ENCODE results near the gene MYCBPAP.
A peak's percentile ranks its signal among the peaks of the same experiment; 100 is the strongest.
"Not testable (repeated sequence)": the region's sequence is repeated elsewhere in the genome, so short reads cannot be mapped to it uniquely, and the experiment has no call there.

The MYCBPAP gene

DNA sequence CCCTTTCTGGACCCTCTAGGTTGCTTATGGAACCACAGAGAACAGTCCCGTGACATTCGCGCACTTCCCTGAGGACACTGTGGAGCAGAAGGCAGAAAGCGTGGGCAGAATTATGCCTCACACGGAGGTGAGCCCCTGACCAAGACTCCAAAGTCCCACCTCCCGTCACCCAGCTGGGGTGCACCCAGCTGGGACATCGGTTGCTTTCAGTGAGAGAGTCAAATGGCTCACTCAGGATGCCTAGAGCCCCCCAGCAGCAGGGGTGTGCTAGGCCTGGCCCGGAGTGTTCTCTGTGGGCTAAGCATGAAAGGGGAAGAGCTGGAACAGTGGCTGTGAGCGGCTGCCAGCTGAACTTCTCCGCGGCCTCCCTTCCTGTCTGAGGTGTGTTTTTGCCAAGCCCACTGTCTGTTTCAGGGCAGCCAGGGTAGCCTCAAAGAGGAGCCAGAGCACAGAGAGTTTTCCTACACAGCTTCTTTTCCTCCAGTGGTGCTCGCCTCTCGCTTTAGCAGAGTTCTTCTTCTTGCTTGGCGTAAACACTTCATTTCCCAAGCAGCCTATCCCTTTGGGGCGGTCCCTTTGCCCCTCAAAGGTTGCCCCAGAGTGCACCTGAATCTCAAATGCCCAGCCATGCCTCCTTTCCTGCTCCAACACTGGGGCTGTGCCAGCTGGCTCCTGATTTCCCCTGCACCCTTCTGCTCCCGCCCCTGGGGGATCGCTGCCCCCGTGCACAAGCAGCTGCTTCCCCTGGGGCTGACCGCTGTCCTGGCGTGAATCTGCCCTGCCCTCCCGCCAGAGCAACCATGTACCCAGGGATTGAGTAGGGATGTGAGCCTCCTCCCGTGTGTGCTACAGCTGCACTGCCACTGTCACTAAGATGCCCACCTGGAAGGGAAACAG, 37.0 kb upstream of the MYCBPAP start:
- DNase-seq = no peak

DNA sequence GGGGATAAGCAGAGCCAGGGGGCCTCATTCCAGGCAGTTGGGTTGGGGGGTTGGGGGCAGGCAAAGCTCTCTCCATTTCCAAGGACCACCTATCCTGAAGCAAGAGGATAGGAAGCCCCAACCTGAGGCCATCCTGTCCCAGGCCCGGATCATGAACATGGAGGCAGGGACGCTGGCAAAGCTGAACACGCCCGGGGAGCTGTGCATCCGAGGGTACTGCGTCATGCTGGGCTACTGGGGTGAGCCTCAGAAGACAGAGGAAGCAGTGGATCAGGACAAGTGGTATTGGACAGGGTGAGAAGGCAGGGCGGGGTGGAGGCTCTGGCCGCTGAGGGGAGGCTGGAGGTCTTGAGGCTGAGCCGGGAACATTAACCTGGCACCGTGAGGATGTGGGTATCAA, 36.0 kb upstream of the MYCBPAP start:
- DNase-seq = no peak

DNA sequence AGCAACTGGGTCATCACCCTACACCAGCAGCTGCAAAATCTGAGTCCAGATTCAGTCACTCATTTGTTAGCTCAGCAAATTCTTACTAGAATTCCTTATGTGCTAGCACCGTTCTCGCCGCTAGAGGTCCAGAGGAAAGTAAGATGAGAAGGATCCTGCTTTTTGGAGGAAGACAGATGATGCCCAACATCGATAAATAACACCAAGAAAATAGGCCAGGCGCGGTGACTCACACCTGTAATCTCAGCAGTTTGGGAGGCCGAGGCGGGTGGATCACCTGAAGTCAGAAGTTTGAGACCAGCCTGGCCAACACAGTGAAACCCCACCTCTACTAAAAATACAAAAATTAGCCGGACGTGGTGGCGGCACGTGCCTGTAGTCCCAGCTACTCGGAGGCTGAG, 35.5 kb upstream of the MYCBPAP start:
- DNase-seq = not testable (repeated sequence)

- DNase-seq = no peak
These were observed 34.3 kb upstream of the MYCBPAP start for GRCh38 chr17:50473901-50474300.

GRCh38 chr17:50474523-50474922, 33.7 kb upstream of the MYCBPAP start:
- DNase-seq = no peak

DNA sequence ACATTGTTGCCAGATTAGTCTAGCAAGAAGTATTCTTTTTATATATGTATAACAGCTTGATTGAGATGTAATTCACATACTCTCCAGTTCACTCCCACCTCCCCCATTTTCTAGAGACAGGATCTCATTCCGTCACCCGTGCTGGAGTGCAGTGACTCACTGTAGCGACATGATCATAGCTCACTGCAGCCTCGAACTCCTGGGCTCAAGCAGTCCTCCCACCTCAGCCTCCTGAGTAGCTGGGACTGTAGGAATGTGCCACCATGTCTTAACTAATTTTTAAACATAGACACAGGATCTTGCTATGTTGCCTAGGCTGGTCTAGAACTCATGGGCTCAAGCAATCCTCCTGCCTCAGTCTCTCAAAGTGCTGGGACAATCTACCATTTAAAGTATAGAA, 32.9 kb upstream of the MYCBPAP start:
- no peak for DNase-seq

GRCh38 chr17:50475775-50476544, 32.3 kb upstream of the MYCBPAP start:
- not testable (repeated sequence) for DNase-seq

DNA sequence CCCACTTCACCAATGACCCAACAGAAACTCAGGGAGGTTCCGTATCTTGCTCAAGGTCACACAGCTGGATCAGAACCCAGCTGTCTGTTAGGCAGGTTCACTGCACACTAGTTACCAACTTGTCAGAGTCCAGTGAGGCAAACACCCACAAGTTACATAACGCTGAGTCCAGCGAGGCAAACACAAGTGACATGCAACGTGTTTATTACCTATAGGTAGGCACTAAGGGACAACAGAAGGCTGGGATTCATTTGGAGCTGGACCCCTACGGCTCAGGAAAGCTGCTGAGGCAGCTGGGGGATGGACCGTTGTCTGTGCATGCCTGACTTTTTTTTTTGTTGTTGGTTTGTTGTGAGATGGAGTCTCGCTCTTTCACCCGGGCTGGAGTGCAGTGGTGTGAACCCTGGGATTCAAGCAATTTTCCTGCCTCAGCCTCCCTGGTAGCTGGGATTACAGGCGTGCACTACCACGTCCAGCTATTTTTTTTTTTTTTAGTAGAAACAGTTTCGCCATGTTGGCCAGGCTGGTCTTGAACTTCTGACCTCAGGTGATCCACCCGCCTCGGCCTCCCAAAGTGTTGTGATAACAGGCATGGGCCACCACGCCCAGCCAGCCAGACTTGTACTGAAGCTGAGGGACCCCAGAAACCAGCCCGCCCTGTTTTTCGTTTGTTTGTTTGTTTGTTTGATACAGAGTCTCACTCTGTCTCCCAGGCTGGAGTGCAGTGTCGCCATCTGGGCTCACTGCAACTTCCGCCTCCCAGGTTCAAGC, 31.5 kb upstream of the MYCBPAP start:
- no peak for DNase-seq

- DNase-seq = no peak
These were observed 30.3 kb upstream of the MYCBPAP start for GRCh38 chr17:50477976-50478375.

DNA sequence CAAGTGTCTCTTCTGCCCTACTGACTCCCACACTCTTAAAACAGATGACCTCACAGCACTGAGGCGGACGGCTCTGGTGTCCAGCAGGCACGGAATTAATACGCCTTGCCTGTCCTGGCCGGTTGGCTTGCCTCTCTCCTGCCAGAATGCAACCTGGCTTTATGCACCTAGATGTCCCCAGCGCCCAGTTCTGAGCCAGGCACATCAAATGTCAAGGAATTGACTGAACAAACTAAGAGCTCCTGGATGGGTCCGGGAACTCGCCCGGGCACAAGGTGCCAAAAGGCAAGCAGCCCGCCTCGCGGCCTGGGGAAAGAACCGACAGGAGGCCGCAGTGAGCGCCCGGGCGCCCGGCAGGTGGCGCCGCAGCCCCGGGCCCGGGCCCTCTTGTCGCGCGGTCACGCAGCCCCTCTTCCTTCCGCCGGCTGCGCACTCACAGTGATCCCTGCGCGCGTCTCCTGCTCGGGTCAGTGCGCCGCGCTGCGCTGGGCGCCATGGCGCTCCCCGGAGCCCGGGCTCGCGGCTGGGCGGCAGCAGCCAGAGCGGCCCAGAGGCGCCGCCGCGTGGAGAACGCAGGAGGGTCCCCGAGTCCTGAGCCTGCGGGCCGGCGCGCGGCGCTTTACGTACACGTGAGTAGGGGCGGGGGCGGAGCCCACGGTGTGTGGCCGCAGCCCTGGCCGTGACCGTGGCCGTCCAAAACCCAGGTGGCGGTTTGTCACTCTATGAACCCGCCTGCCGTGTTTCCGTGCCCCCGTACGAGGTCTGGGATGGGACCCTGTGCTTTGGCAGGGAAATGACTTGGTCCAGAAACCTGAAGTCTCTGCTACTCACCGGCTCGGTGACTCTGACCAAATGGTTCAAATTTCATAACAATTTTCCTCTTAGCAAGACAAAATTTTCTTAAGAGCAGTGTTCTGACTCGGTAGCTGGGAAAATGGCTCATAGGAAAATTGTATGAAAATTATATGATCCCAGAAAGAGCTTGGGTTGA, 29.6 kb upstream of the MYCBPAP start, which contains the start of gene RSAD1:
Gene RSAD1 (plus strand): TSS at position 470 of the 991 bp plus-strand sequence. CDS start 25 bp downstream, at position 495.
- DNase-seq = peak; percentile 96

DNA sequence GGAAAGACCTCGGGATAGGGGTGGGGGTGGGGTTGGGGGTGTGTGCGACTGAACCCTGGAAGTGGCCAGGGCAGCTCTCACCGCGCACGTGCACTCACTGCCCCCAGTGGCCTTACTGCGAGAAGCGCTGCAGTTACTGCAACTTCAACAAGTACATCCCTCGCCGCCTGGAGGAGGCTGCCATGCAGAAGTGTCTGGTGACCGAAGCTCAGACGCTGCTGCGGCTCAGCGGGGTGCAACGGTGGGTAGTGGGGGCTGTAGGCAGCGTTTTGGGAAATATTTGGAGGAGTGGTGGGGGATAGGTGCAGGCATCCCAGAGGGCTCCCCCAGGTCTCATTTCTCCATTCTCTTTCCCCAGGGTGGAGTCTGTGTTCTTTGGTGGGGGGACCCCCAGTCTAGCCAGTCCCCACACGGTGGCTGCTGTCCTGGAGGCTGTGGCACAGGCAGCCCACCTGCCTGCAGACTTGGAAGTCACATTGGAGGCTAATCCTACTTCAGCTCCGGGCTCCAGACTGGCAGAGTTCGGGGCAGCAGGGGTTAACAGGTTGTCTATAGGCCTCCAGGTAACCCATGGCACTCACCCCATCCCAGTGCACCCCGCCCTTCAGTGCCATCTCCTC, 28.6 kb upstream of the MYCBPAP start:
- peak; percentile 71 for DNase-seq

DNA sequence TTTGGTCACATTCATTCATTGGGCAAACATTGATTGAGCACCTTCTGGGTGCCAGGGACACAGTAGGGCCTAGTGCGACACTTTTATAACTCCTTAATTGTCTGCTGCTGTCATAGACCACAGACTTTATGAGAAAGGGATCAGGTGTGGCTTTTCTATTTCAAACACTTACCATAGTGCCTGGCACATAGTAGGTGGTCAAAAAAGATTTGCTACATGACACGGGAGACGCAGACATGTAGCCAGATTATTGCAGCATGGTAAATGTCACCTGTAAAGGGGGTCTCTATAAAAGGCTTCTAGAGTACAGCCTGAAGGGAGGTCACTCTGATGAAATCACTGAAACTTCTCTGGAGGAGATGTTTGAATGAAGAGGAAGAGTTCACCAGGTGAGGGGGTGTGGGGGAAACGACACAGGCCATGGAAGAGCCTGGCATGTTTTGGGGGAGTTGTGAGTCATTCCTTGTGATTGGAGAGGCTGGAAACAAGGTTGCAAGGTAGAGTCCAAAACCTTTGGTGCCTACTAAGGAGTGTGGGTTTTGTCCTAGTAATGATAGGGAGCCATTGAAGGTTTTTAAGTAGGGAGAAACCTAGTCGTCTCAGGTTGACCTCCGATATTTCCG, 28.0 kb upstream of the MYCBPAP start:
- no peak for DNase-seq

- no peak for DNase-seq
These were observed 27.3 kb upstream of the MYCBPAP start for GRCh38 chr17:50480854-50481490.

DNA sequence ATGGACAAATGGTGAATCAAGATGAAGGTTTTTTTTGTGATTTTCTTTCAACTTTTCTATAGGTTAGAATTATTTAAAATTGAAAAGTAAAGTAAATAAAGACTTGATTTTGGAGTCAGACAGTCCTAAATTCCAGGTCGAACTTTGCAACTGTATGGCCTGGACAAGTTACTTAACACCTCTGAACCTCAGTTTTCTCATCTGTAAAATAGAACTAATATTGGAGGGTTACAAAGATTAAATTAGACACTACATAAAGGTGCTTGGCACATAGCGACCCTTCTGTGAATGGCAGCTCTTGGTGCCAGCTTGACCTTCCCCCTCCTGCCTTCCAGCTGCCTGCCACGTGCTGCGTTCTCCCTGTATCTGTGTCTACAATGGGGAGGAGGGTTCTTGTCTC, 26.6 kb upstream of the MYCBPAP start:
- DNase-seq = no peak

DNA sequence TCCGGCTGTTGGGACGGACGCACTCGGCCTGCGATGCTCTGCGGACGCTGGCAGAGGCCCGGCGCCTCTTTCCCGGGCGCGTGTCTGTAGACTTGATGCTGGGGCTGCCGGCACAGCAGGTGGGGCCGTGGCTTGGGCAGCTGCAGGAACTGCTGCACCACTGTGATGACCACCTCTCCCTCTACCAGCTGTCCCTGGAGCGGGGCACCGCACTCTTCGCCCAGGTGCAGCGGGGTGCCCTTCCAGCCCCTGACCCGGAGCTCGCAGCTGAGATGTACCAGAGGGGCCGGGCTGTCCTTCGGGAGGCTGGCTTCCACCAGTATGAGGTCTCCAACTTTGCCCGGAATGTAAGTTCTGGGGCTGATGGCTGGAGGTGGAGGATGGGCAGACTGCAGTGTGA, 26.1 kb upstream of the MYCBPAP start:
- DNase-seq = no peak

DNA sequence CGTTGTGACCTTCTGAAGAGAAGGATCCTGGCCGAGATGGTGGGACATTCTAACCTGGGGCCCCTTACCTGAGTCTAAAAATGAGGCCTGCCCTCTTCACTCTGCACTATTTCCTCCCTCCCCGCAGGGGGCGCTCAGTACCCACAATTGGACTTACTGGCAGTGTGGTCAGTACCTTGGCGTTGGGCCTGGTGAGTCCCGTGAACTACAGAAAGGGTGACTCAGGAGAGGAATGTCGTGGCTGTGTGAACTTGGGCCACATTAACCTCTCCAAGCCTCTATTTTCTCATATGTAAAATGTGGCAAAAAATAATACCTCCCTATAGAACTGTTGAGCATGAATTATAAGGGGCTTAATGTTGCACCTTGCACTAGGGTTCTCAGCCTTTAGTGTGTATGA, 25.7 kb upstream of the MYCBPAP start:
- DNase-seq = peak; percentile 66

- no peak for DNase-seq
These were observed 25.0 kb upstream of the MYCBPAP start for GRCh38 chr17:50483266-50483665.

DNA sequence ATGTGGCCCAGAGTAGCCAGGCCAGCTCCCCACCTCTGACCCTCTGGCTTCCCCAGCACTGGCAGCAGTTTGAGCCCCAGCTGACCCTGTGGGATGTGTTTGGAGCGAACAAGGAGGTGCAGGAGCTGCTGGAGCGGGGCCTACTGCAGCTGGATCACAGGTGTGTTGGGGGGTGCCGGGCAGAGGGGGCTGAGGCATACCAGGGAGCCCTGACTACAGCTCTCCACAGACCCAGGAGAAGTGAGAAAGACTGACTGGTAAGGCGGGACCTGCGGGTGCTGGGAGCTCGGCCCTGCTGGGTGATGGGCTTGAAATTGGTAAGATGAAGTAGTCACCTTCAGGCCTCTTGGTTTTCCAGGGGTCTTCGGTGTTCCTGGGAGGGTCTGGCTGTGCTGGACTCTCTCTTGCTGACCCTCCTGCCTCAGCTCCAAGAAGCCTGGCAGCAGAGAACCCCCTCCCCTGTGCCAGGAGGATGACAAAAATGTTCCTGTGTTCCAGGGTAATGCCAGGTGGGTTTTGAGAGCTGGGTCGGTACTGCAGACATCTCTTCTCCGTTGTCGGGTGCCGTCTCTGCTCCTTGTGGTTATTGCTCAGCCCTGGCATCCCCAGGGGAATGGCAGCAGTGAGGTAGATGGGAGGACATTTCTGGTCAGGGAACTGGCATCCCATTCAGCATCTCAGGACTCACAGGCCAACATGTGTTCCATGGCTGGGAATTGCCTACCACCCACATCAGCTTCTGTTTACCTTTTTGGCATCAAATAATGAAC, 23.7 kb upstream of the MYCBPAP start:
- no peak for DNase-seq
